K562 (cell line): Measurements from ENCODE around the gene MARK3. TPM values are rescaled to one million over a fixed set of nuclear protein-coding genes. Genes with fewer than 3 reads are reported as not detected.

ENCODE experiments used
- ARNT ChIP-seq, 2 experiments: fragments of 450-650 bp; IDR thresholded peaks; 2 replicates each; pipeline ENCODE4 v1.6.1; 2016; ENCODE audit warnings: mild to moderate bottlenecking in 1 of 2
- CREM ChIP-seq: IDR thresholded peaks from 2 replicates; pipeline ENCODE4 v1.6.1; 2014; ENCODE audit warnings: antibody characterized with exemption, low read depth
- DACH1 ChIP-seq: fragments of 450-650 bp; IDR thresholded peaks from 2 replicates; pipeline ENCODE4 v1.6.1; 2018; ENCODE audit not compliant: partially characterized antibody
- DLX4 ChIP-seq: fragments of 250-450 bp; sonication (Bioruptor Pico); IDR thresholded peaks from 2 replicates; pipeline ENCODE4 v1.6.1; 2021; ENCODE audit warnings: mild to moderate bottlenecking
- FUS ChIP-seq: fragments of 200-400 bp; formaldehyde crosslinking; optimal IDR thresholded peaks from 2 replicates; pipeline ENCODE3; 2017; ENCODE audit warnings: low read depth, low read length
- IRF2 ChIP-seq: sonication (generic); formaldehyde crosslinking; IDR thresholded peaks from 2 replicates; pipeline ENCODE4 v1.8.1; 2022; ENCODE audit warnings: mild to moderate bottlenecking, missing genetic modification reagents
- JUND ChIP-seq, 2 experiments: IDR thresholded peaks; 2 replicates in 1 of 2; 3 replicates in 1 of 2; pipeline ENCODE4 v1.6.1; 2011; ENCODE audit warnings: borderline replicate concordance in 2 of 2, low read depth in 2 of 2, low read length in 2 of 2, improper control_type of control experiment in 1 of 2, missing biosample characterization in 1 of 2, missing genetic modification characterization in 1 of 2, missing genetic modification reagents in 1 of 2
- MCM7 ChIP-seq, 2 experiments: fragments of 450-650 bp; IDR thresholded peaks; 2 replicates each; pipeline ENCODE4 v1.6.1; 2016 to 2018
- MEIS2 ChIP-seq: fragments of 450-650 bp; IDR thresholded peaks from 2 replicates; pipeline ENCODE4 v1.6.1; 2014; ENCODE audit warnings: mild to moderate bottlenecking; ENCODE audit not compliant: partially characterized antibody
- RBM39 ChIP-seq: fragments of 200-400 bp; formaldehyde crosslinking; optimal IDR thresholded peaks from 2 replicates; pipeline ENCODE3; 2018; ENCODE audit warnings: low read depth, low read length
- RFX1 ChIP-seq: fragments of 450-650 bp; IDR thresholded peaks from 2 replicates; pipeline ENCODE4 v1.6.1; 2016; ENCODE audit warnings: mild to moderate bottlenecking, moderate library complexity
- SNIP1 ChIP-seq: fragments of 450-650 bp; IDR thresholded peaks from 2 replicates; pipeline ENCODE4 v1.7.1; 2017; ENCODE audit warnings: low read depth, mild to moderate bottlenecking
- SOX6 ChIP-seq: fragments of 450-650 bp; IDR thresholded peaks from 2 replicates; pipeline ENCODE4 v1.6.1; 2014; ENCODE audit warnings: mild to moderate bottlenecking
- TAF9B ChIP-seq: fragments of 450-650 bp; IDR thresholded peaks from 2 replicates; pipeline ENCODE4 v1.6.1; 2018; ENCODE audit warnings: mild to moderate bottlenecking; ENCODE audit not compliant: partially characterized antibody
- TRIM25 ChIP-seq: fragments of 450-650 bp; IDR thresholded peaks from 2 replicates; pipeline ENCODE4 v1.7.0; 2016; ENCODE audit warnings: borderline replicate concordance
- ZFP36 ChIP-seq: fragments of 150-350 bp; IDR thresholded peaks from 2 replicates; pipeline ENCODE4 v1.6.1; 2018; ENCODE audit warnings: low read length, low read depth; ENCODE audit not compliant: partially characterized antibody
- ZNF717 ChIP-seq: fragments of 250-450 bp; sonication (Bioruptor Pico); IDR thresholded peaks from 2 replicates; pipeline ENCODE4 v1.5.0; 2021
- ZNF75A ChIP-seq: fragments of 450-650 bp; formaldehyde crosslinking; IDR thresholded peaks from 2 replicates; pipeline ENCODE4 v1.4.0; 2020; ENCODE audit warnings: mild to moderate bottlenecking
- polyA plus RNA-seq, 8 experiments: library from polyadenylated mRNA; depleted of rRNA in 4 of 8; stranded (reverse) in 5 of 8; unstranded in 3 of 8; fragments of >200 nt; fragmentation: Nextera tagmentation in 2 of 8; fragmentation: Illumina TruSeq in 1 of 8; extraction: Ambion mirVana in 2 of 8; extraction: Trizol in 1 of 8; gene quantifications; 2 replicates each; pipeline versions ENCODE4 v1.2.1 to v1.2.3, GENCODE V29; 2011 to 2014; ENCODE audit warnings: inconsistent platforms in 1 of 8, missing spikeins in 1 of 8
- total RNA-seq, 7 experiments: library from RNA; depleted of rRNA in 6 of 7; stranded (reverse); fragments of >200 nt in 6 of 7; fragmentation: Illumina TruSeq in 2 of 7; extraction: Trizol in 2 of 7; gene quantifications; 2 replicates each; pipeline versions ENCODE4 v1.2.1 to v1.2.3, GENCODE V29; 2011 to 2021; ENCODE audit warnings: low replicate concordance in 1 of 7
- TF ChIP-seq, protein P1 (sequence below): IDR thresholded peaks from 2 replicates; pipeline ENCODE4 v1.6.1; 2011; ENCODE audit warnings: borderline replicate concordance, low read depth, mild to moderate bottlenecking, moderate library complexity, low read length; ENCODE audit not compliant: insufficient read depth, poor library complexity, severe bottlenecking
- TF ChIP-seq, protein P2 (sequence below): sonication (generic); formaldehyde crosslinking; IDR thresholded peaks from 2 replicates; pipeline ENCODE4 v1.8.1; 2022; ENCODE audit warnings: missing genetic modification reagents
- TF ChIP-seq, protein P3 (sequence below): sonication (generic); formaldehyde crosslinking; IDR thresholded peaks from 2 replicates; pipeline ENCODE4 v1.8.1; 2023; ENCODE audit warnings: mild to moderate bottlenecking, missing genetic modification reagents

Gene MARK3
- total and polyA plus RNA-seq, 9 of the 15 experiments (the other 6 are each of a cell fraction or from before 2014, with no cell fraction given), result 10.1 to 68.7 (median 56.3) TPM

DNA sequence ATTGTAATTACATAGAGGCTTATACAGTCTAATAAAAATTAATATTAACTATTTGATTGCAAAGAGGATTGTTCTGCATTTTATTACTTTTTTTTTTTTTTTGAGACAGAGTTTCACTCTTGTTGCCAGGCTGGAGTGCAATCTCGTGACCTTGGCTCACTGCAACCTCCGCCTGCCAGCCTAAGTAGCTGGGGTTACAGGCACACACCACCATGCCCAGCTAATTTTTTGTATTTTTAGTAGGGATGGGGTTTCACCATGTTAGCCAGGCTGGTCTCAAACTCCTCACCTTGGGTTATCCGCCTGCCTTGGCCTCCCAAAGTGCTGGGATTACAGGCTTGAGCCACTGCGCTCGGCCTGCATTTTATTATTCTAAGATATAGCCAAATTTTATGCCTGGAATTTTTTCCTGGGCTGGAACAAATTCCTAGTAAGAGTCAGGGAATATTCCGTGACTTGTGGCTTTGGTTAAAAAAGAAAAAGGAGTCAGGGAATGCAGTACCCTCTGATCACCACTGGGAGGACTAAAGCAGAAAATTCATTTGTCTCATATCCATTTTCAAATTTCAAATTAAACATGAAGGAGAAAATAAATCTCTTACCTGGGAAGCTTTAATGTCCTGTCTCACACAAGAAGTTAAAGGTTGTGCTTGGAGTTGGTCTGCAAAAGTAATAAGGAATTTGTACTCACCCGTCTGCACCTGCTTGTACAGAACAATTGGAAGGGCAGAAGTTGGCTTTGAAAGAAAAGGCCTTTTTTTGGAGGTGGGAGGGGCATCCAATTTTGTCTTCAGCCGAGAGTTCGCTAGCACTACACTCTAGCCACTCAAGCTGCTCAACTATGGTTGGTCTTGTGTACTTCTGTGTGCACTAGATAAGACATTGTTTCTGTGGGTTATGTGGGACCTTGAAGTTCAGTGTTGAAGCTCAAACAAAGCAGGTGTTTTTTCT is 8.7 kb downstream of the MARK3 start (continued):
- TF ChIP-seq DLX4 (CRISPR knock-in tag) (no peak), MCM7 (IDR thresholded peaks at IDR 0.05) (no peak), SNIP1 (no peak), TRIM25 (no peak), RFX1 (no peak), ARNT (IDR thresholded peaks at IDR 0.05) (peak; percentile 51 to 78; a peak in 2 of 4 replicates), RBM39 (no peak), MEIS2 (peak; percentile 28), TAF9B (no peak), DACH1 (no peak), FUS (no peak), ZFP36 (no peak), CREM (peak; percentile 55; the same call in 1 of the 2 replicates), IRF2 (no peak), ZNF717 (CRISPR knock-in tag) (no peak), ZNF75A (CRISPR knock-in tag) (no peak), JUND (IDR thresholded peaks at IDR 0.05; ENCODE audit: borderline replicate concordance, low read depth, low read length) (0 out of 2 replicates have a peak, but pooled peaks have one; percentile 22), JUND (tag; IDR thresholded peaks at IDR 0.05; ENCODE audit: borderline replicate concordance, low read depth, low read length) (peak; percentile 12; the same call in 1 of the 3 replicates), SOX6 (peak; percentile 86)
- TF ChIP-seq, protein P1, sequence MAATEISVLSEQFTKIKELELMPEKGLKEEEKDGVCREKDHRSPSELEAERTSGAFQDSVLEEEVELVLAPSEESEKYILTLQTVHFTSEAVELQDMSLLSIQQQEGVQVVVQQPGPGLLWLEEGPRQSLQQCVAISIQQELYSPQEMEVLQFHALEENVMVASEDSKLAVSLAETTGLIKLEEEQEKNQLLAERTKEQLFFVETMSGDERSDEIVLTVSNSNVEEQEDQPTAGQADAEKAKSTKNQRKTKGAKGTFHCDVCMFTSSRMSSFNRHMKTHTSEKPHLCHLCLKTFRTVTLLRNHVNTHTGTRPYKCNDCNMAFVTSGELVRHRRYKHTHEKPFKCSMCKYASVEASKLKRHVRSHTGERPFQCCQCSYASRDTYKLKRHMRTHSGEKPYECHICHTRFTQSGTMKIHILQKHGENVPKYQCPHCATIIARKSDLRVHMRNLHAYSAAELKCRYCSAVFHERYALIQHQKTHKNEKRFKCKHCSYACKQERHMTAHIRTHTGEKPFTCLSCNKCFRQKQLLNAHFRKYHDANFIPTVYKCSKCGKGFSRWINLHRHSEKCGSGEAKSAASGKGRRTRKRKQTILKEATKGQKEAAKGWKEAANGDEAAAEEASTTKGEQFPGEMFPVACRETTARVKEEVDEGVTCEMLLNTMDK, result no peak
- TF ChIP-seq, protein P2, sequence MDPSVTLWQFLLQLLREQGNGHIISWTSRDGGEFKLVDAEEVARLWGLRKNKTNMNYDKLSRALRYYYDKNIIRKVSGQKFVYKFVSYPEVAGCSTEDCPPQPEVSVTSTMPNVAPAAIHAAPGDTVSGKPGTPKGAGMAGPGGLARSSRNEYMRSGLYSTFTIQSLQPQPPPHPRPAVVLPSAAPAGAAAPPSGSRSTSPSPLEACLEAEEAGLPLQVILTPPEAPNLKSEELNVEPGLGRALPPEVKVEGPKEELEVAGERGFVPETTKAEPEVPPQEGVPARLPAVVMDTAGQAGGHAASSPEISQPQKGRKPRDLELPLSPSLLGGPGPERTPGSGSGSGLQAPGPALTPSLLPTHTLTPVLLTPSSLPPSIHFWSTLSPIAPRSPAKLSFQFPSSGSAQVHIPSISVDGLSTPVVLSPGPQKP, result no peak
- TF ChIP-seq, protein P3, sequence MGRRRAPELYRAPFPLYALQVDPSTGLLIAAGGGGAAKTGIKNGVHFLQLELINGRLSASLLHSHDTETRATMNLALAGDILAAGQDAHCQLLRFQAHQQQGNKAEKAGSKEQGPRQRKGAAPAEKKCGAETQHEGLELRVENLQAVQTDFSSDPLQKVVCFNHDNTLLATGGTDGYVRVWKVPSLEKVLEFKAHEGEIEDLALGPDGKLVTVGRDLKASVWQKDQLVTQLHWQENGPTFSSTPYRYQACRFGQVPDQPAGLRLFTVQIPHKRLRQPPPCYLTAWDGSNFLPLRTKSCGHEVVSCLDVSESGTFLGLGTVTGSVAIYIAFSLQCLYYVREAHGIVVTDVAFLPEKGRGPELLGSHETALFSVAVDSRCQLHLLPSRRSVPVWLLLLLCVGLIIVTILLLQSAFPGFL (CRISPR knock-in tag), result no peak
